CD8-positive, alpha-beta memory T cell (primary cell): Measurements from ENCODE around the gene STATH. TPM values are rescaled to one million over a fixed set of nuclear protein-coding genes. Genes with fewer than 3 reads are reported as not detected.
"Not testable (repeated sequence)": the region's sequence is repeated elsewhere in the genome, so short reads cannot be mapped to it uniquely, and the experiment has no call there.

Experiments
- CTCF ChIA-PET: fragments of 350-600 bp; sonication (Branson Sonifier 250); formaldehyde crosslinking; loops from one replicate; lab custom pipeline; 2021; ENCODE audit warnings: antibody characterized with exemption; lab: Charles Lee
- POLR2A ChIA-PET: fragments of 350-600 bp; sonication (Branson Sonifier 250); formaldehyde crosslinking; loops from one replicate; lab custom pipeline; 2021; ENCODE audit warnings: antibody characterized with exemption; lab: Charles Lee
- DNase-seq, 5 donors: peaks; one replicate each; pipeline versions ENCODE4 v3.0.0 to v3.0.0-alpha.2; 2020 to 2022; ENCODE audit warnings: mixed read lengths in 1 of 5
- H3K27ac ChIP-seq: one replicate; pipeline ENCODE4 v1.7.0; 2013; ENCODE audit warnings: low read depth, mild to moderate bottlenecking, low read length, moderate library complexity
- H3K27me3 ChIP-seq: 2 replicates; pipeline ENCODE4 v1.7.0; 2013; ENCODE audit warnings: low read length, mild to moderate bottlenecking; ENCODE audit not compliant: insufficient read depth, poor library complexity, severe bottlenecking
- H3K36me3 ChIP-seq: 2 replicates; pipeline ENCODE4 v1.7.0; 2013; ENCODE audit warnings: mild to moderate bottlenecking, low read length, moderate library complexity; ENCODE audit not compliant: insufficient read depth
- H3K4me1 ChIP-seq: 2 replicates; pipeline ENCODE4 v1.7.0; 2013; ENCODE audit warnings: mild to moderate bottlenecking, low read length, moderate library complexity; ENCODE audit not compliant: insufficient read depth
- H3K4me3 ChIP-seq: 2 replicates; pipeline ENCODE4 v1.7.0; 2013; ENCODE audit warnings: mild to moderate bottlenecking, low read length
- H3K9me3 ChIP-seq: 2 replicates; pipeline ENCODE4 v1.7.0; 2013; ENCODE audit warnings: mild to moderate bottlenecking, low read length
- H3K27ac Mint-ChIP-seq, 8 donors: one replicate each; pipeline ENCODE4 v1.8.0; 2020 to 2021; ENCODE audit warnings: mixed read lengths in 8 of 8, mild to moderate bottlenecking in 6 of 8, inconsistent platforms in 3 of 8, moderate library complexity in 3 of 8
- H3K27me3 Mint-ChIP-seq, 2 donors: one replicate each; pipeline ENCODE4 v1.8.0; 2020 to 2021; ENCODE audit warnings: mixed read lengths in 2 of 2, mild to moderate bottlenecking in 1 of 2, moderate library complexity in 1 of 2
- H3K36me3 Mint-ChIP-seq, 3 donors: one replicate each; pipeline ENCODE4 v1.8.0; 2020 to 2021; ENCODE audit warnings: mixed read lengths in 3 of 3, inconsistent platforms in 1 of 3, mild to moderate bottlenecking in 1 of 3
- H3K4me1 Mint-ChIP-seq, 3 donors: one replicate each; pipeline ENCODE4 v1.8.0; 2020 to 2021; ENCODE audit warnings: mixed read lengths in 3 of 3, inconsistent platforms in 1 of 3, mild to moderate bottlenecking in 1 of 3
- H3K4me3 Mint-ChIP-seq, 7 donors: one replicate each; pipeline ENCODE4 v1.8.0; 2020 to 2021; ENCODE audit warnings: mixed read lengths in 7 of 7, mild to moderate bottlenecking in 6 of 7, moderate library complexity in 4 of 7, inconsistent platforms in 2 of 7
- H3K9me3 Mint-ChIP-seq, 5 donors: one replicate each; pipeline ENCODE4 v1.8.0; 2020 to 2022; ENCODE audit warnings: mixed read lengths in 5 of 5, mild to moderate bottlenecking in 3 of 5, moderate library complexity in 2 of 5, inconsistent platforms in 1 of 5
- polyA plus RNA-seq: library from polyadenylated mRNA; unstranded; fragments of 300-500 nt; fragmentation: Illumina TruSeq; gene quantifications from one replicate; pipeline ENCODE4 v1.2.3, GENCODE V29; 2021
- total RNA-seq, 2 experiments: library from RNA; stranded (reverse); gene quantifications; one replicate each; pipeline ENCODE4 v1.2.3, GENCODE V29; 2021

STATH gene
- total and polyA plus RNA-seq, 3 experiments from 2014 or later = not detected

- no peaks in the 10 kb centered on the region for H3K9me3 Mint-ChIP-seq
- Histone ChIP-seq H3K9me3 (no peaks in the 10 kb centered on the region), H3K27ac (no peak overlapping the region), H3K27me3 (no peaks in the 10 kb centered on the region), H3K36me3 (no peaks in the 10 kb centered on the region), H3K4me1 (no peaks in the 10 kb centered on the region), H3K4me3 (no peak overlapping the region)
- H3K27me3 Mint-ChIP-seq = no peaks in the 10 kb centered on the region
- no peak for DNase-seq
- H3K4me3 Mint-ChIP-seq = no peak overlapping the region
- POLR2A ChIA-PET = no interaction called here
- CTCF ChIA-PET = no interaction called here
- no peaks in the 10 kb centered on the region for H3K36me3 Mint-ChIP-seq
- no peak overlapping the region for H3K27ac Mint-ChIP-seq
- H3K4me1 Mint-ChIP-seq = no peaks in the 10 kb centered on the region
These were observed 9.1 kb upstream of the STATH start for GRCh38 chr4:69986663-69987062.

GRCh38 chr4:69991016-69991415 lies 4.8 kb upstream of the STATH start:
- Histone ChIP-seq H3K9me3 (no peaks in the 10 kb centered on the region), H3K36me3 (no peaks in the 10 kb centered on the region), H3K27ac (no peak overlapping the region), H3K4me3 (no peak overlapping the region), H3K27me3 (no peaks in the 10 kb centered on the region), H3K4me1 (no peaks in the 10 kb centered on the region)
- H3K27me3 Mint-ChIP-seq = no peaks in the 10 kb centered on the region
- no peak overlapping the region for H3K27ac Mint-ChIP-seq
- CTCF ChIA-PET = no interaction called here
- no peaks in the 10 kb centered on the region for H3K9me3 Mint-ChIP-seq
- H3K4me1 Mint-ChIP-seq = no peaks in the 10 kb centered on the region
- H3K36me3 Mint-ChIP-seq = no peaks in the 10 kb centered on the region
- POLR2A ChIA-PET = no interaction called here
- no peak overlapping the region for H3K4me3 Mint-ChIP-seq
- DNase-seq = no peak

- POLR2A ChIA-PET = no interaction called here
- no peak overlapping the region for H3K27ac Mint-ChIP-seq
These were observed 984 bp upstream of the STATH start for GRCh38 chr4:69994782-69995181.

GRCh38 chr4:69999420-69999819 lies 3.7 kb downstream of the STATH start:
- Histone ChIP-seq H3K27ac (no peak overlapping the region), H3K36me3 (no peaks in the 10 kb centered on the region), H3K4me1 (no peaks in the 10 kb centered on the region), H3K9me3 (no peaks in the 10 kb centered on the region), H3K4me3 (no peak overlapping the region), H3K27me3 (no peaks in the 10 kb centered on the region)
- H3K4me3 Mint-ChIP-seq = no peak overlapping the region
- CTCF ChIA-PET = no interaction called here
- no peak overlapping the region for H3K27ac Mint-ChIP-seq
- H3K27me3 Mint-ChIP-seq = no peaks in the 10 kb centered on the region
- POLR2A ChIA-PET = no interaction called here
- H3K4me1 Mint-ChIP-seq = no peaks in the 10 kb centered on the region
- no peaks in the 10 kb centered on the region for H3K36me3 Mint-ChIP-seq
- DNase-seq = no peak
- H3K9me3 Mint-ChIP-seq = peaks cover 0 to 2% (median 0%) of the 10 kb centered on the region in 5 donors

More at GRCh38 chr4:69994782-69995181, 984 bp upstream of the STATH start:
- Histone ChIP-seq H3K4me1 (no peaks in the 10 kb centered on the region), H3K36me3 (no peaks in the 10 kb centered on the region), H3K9me3 (no peaks in the 10 kb centered on the region), H3K27me3 (no peaks in the 10 kb centered on the region), H3K27ac (no peak overlapping the region), H3K4me3 (no peak overlapping the region)
- no peaks in the 10 kb centered on the region for H3K9me3 Mint-ChIP-seq
- no peak overlapping the region for H3K4me3 Mint-ChIP-seq
- CTCF ChIA-PET = no interaction called here
- H3K4me1 Mint-ChIP-seq = no peaks in the 10 kb centered on the region
- DNase-seq = no peak
- H3K27me3 Mint-ChIP-seq = no peaks in the 10 kb centered on the region
- H3K36me3 Mint-ChIP-seq = no peaks in the 10 kb centered on the region

GRCh38 chr4:70000711-70001110 lies 4.9 kb downstream of the STATH start:
- Mint-ChIP-seq H3K4me3 (no peak overlapping the region), H3K9me3 (peaks cover 0 to 4% (median 0%) of the 10 kb centered on the region in 5 donors), H3K36me3 (no peaks in the 10 kb centered on the region), H3K4me1 (no peaks in the 10 kb centered on the region), H3K27me3 (no peaks in the 10 kb centered on the region), H3K27ac (no peak overlapping the region)
- no peaks in the 10 kb centered on the region for H3K4me1 ChIP-seq
- no peak for DNase-seq
- H3K4me3 ChIP-seq = no peak overlapping the region
- CTCF ChIA-PET = no interaction called here
- no peaks in the 10 kb centered on the region for H3K9me3 ChIP-seq
- H3K27ac ChIP-seq = no peak overlapping the region
- no peaks in the 10 kb centered on the region for H3K36me3 ChIP-seq
- POLR2A ChIA-PET = no interaction called here
- no peaks in the 10 kb centered on the region for H3K27me3 ChIP-seq

- CTCF ChIA-PET = no interaction called here
- no peak overlapping the region for H3K27ac ChIP-seq
- DNase-seq = no peak
- H3K4me3 ChIP-seq = no peak overlapping the region
- H3K4me3 Mint-ChIP-seq = no peak overlapping the region
- H3K4me1 Mint-ChIP-seq = no peaks in the 10 kb centered on the region
- POLR2A ChIA-PET = no interaction called here
- H3K9me3 Mint-ChIP-seq = peaks cover 0 to 5% (median 2%) of the 10 kb centered on the region in 5 donors
- no peaks in the 10 kb centered on the region for H3K36me3 Mint-ChIP-seq
- H3K27me3 ChIP-seq = no peaks in the 10 kb centered on the region
- no peaks in the 10 kb centered on the region for H3K4me1 ChIP-seq
- H3K9me3 ChIP-seq = no peaks in the 10 kb centered on the region
- H3K27ac Mint-ChIP-seq = no peak overlapping the region
- no peaks in the 10 kb centered on the region for H3K36me3 ChIP-seq
- H3K27me3 Mint-ChIP-seq = no peaks in the 10 kb centered on the region
These were observed 6.7 kb downstream of the STATH start for GRCh38 chr4:70002507-70002906.

GRCh38 chr4:70008771-70009170 lies 13.0 kb downstream of the STATH start:
- no peaks in the 10 kb centered on the region for H3K9me3 ChIP-seq
- no peak for DNase-seq
- no peak overlapping the region for H3K27ac ChIP-seq
- POLR2A ChIA-PET = no interaction called here
- Mint-ChIP-seq H3K27me3 (no peaks in the 10 kb centered on the region), H3K36me3 (no peaks in the 10 kb centered on the region), H3K9me3 (peaks cover 0 to 11% (median 5%) of the 10 kb centered on the region in 5 donors), H3K4me1 (no peaks in the 10 kb centered on the region), H3K27ac (no peak overlapping the region), H3K4me3 (no peak overlapping the region)
- no peaks in the 10 kb centered on the region for H3K27me3 ChIP-seq
- no peaks in the 10 kb centered on the region for H3K4me1 ChIP-seq
- no peaks in the 10 kb centered on the region for H3K36me3 ChIP-seq
- CTCF ChIA-PET = no interaction called here
- no peak overlapping the region for H3K4me3 ChIP-seq

GRCh38 chr4:70019006-70019405 lies 23.2 kb downstream of the STATH start:
- CTCF ChIA-PET = not testable (repeated sequence)

GRCh38 chr4:70023218-70023617 lies 27.5 kb downstream of the STATH start:
- H3K27me3 Mint-ChIP-seq = no peaks in the 10 kb centered on the region
- Histone ChIP-seq H3K4me3 (no peak overlapping the region), H3K27me3 (no peaks in the 10 kb centered on the region), H3K4me1 (no peaks in the 10 kb centered on the region), H3K27ac (no peak overlapping the region), H3K9me3 (no peaks in the 10 kb centered on the region), H3K36me3 (no peaks in the 10 kb centered on the region)
- H3K4me3 Mint-ChIP-seq = no peak overlapping the region
- H3K36me3 Mint-ChIP-seq = no peaks in the 10 kb centered on the region
- POLR2A ChIA-PET = no interaction called here
- CTCF ChIA-PET = no interaction called here
- peaks cover 0 to 6% (median 0%) of the 10 kb centered on the region in 5 donors for H3K9me3 Mint-ChIP-seq
- H3K27ac Mint-ChIP-seq = no peak overlapping the region
- H3K4me1 Mint-ChIP-seq = no peaks in the 10 kb centered on the region
- no peak for DNase-seq

More at GRCh38 chr4:70019006-70019405, 23.2 kb downstream of the STATH start:
- H3K4me3 ChIP-seq, H3K4me3 Mint-ChIP-seq, H3K9me3 Mint-ChIP-seq, H3K36me3 Mint-ChIP-seq, H3K27me3 ChIP-seq, H3K27me3 Mint-ChIP-seq, H3K9me3 ChIP-seq, H3K4me1 Mint-ChIP-seq, H3K27ac ChIP-seq, H3K36me3 ChIP-seq, POLR2A ChIA-PET, DNase-seq, H3K4me1 ChIP-seq, H3K27ac Mint-ChIP-seq: not testable (repeated sequence)
